ENCODE data around the gene IFITM1.
"Not testable (repeated sequence)": the region's sequence is repeated elsewhere in the genome, so short reads cannot be mapped to it uniquely, and the experiment has no call there.

The IFITM1 gene

GRCh38 chr11:362642-363442 is 49.0 kb downstream of the IFITM1 start:
- H3K4me1 Mint-ChIP-seq (ENCODE audit: low read depth): peaks cover 12% of the 10 kb centered on the region
- no peak overlapping the region for H3K27ac Mint-ChIP-seq
- no peaks in the 10 kb centered on the region for H3K36me3 Mint-ChIP-seq (ENCODE audit: low read depth)
- H3K9me3 Mint-ChIP-seq: peaks cover 4% of the 10 kb centered on the region
- no peak overlapping the region for H3K4me3 Mint-ChIP-seq
- H3K27me3 Mint-ChIP-seq: peaks cover 13% of the 10 kb centered on the region

GRCh38 chr11:363443-363805 is 49.6 kb downstream of the IFITM1 start:
- Mint-ChIP-seq H3K27me3 (peaks cover 19% of the 10 kb centered on the region), H3K4me1 (ENCODE audit: low read depth) (peaks cover 17% of the 10 kb centered on the region)
- H3K27ac Mint-ChIP-seq; H3K9me3 Mint-ChIP-seq; H3K36me3 Mint-ChIP-seq (ENCODE audit: low read depth); H3K4me3 Mint-ChIP-seq: not testable (repeated sequence)

- Mint-ChIP-seq H3K9me3 (peaks cover 4% of the 10 kb centered on the region), H3K27me3 (peaks cover 22% of the 10 kb centered on the region), H3K4me3 (no peak overlapping the region), H3K36me3 (ENCODE audit: low read depth) (no peaks in the 10 kb centered on the region), H3K4me1 (ENCODE audit: low read depth) (peaks cover 14% of the 10 kb centered on the region), H3K27ac (no peak overlapping the region)
These were observed 50.3 kb downstream of the IFITM1 start for GRCh38 chr11:363948-364761.

All from stimulated activated naive CD8-positive, alpha-beta T cell treated with anti-CD3 and anti-CD28 coated beads, Interleukin-15, Interleukin-2, amounts not matched to agents 100 ng/mL and 50 ng/mL, for 24 hours (primary cell).